OCI-LY7 (cell line): ENCODE data around the gene ZNF106. TPM values are rescaled to one million over a fixed set of nuclear protein-coding genes. Genes with fewer than 3 reads are reported as not detected.

Source experiments
- BruUV-seq: library from RNA; stranded (reverse); fragments of 400-500 nt; replicated peaks from 2 replicates; lab custom pipeline; 2021; lab: Mats Ljungman, UMichigan
- CTCF ChIA-PET: fragments of 300-600 bp; sonication (Branson Sonifier 250); formaldehyde crosslinking; loops from one replicate; lab custom pipeline; 2022; ENCODE audit warnings: antibody characterized with exemption; ENCODE audit not compliant: unreplicated experiment; lab: Charles Lee
- POLR2A ChIA-PET: fragments of 300-600 bp; sonication (Branson Sonifier 250); formaldehyde crosslinking; loops from one replicate; lab custom pipeline; 2022; ENCODE audit warnings: antibody characterized with exemption; lab: Charles Lee
- DNase-seq: peaks from one replicate; pipeline ENCODE4 v3.0.0-alpha.2; 2015; ENCODE audit warnings: low spot score
- H2AFZ ChIP-seq: fragments of 200-600 bp; sonication (generic), shearing (Covaris generic); 2 replicates; pipeline ENCODE4 v1.6.1; 2014; ENCODE audit warnings: mild to moderate bottlenecking, antibody characterized with exemption, low read length, moderate library complexity
- H3K27ac ChIP-seq: fragments of 200-600 bp; sonication (generic); 2 replicates; pipeline ENCODE4 v1.5.1; 2014; ENCODE audit warnings: mixed run types, low read depth, mild to moderate bottlenecking, moderate library complexity, low read length, inconsistent platforms; ENCODE audit not compliant: poor library complexity, severe bottlenecking
- H3K36me3 ChIP-seq: fragments of 200-600 bp; sonication (generic); 2 replicates; pipeline ENCODE4 v1.6.1; 2014; ENCODE audit warnings: mild to moderate bottlenecking, antibody characterized with exemption, low read length, moderate library complexity, mixed read lengths; ENCODE audit not compliant: insufficient read depth
- H3K4me1 ChIP-seq: fragments of 200-600 bp; sonication (generic); 2 replicates; pipeline ENCODE4 v1.5.1; 2014; ENCODE audit warnings: mild to moderate bottlenecking, low read length; ENCODE audit not compliant: insufficient read depth, poor library complexity, severe bottlenecking
- H3K4me2 ChIP-seq: fragments of 200-600 bp; sonication (generic); 2 replicates; pipeline ENCODE4 v1.6.1; 2014; ENCODE audit warnings: mild to moderate bottlenecking, low read length
- H3K4me3 ChIP-seq: fragments of 200-600 bp; sonication (generic); 2 replicates; pipeline ENCODE4 v1.5.1; 2014; ENCODE audit warnings: mild to moderate bottlenecking, low read depth, low read length; ENCODE audit not compliant: poor library complexity, severe bottlenecking
- H3K79me2 ChIP-seq: fragments of 200-600 bp; sonication (generic); 2 replicates; pipeline ENCODE4 v1.6.1; 2016; ENCODE audit warnings: low read depth, mild to moderate bottlenecking, low read length, moderate library complexity, mixed read lengths; ENCODE audit not compliant: insufficient read depth
- H3K9me2 ChIP-seq: fragments of 200-600 bp; sonication (generic); 2 replicates; pipeline ENCODE4 v1.6.1; 2016; ENCODE audit warnings: mild to moderate bottlenecking, low read length, mixed read lengths; ENCODE audit not compliant: insufficient read depth
- H3K9me3 ChIP-seq: fragments of 200-600 bp; sonication (generic); 2 replicates; pipeline ENCODE4 v1.6.1; 2014; ENCODE audit warnings: mild to moderate bottlenecking, mixed run types, low read length, mixed read lengths
- H4K20me1 ChIP-seq: fragments of 200-600 bp; sonication (generic); 2 replicates; pipeline ENCODE4 v1.6.1; 2014; ENCODE audit warnings: mild to moderate bottlenecking, antibody characterized with exemption, low read length, moderate library complexity, mixed read lengths; ENCODE audit not compliant: insufficient read depth
- CTCF ChIP-seq: fragments of 200-600 bp; sonication (generic); conservative IDR thresholded peaks from 2 replicates; pipeline ENCODE4 v1.5.1; 2014; ENCODE audit warnings: mild to moderate bottlenecking, antibody characterized with exemption, low read length, moderate library complexity, mixed read lengths
- EZH2phosphoT487 ChIP-seq: fragments of 200-600 bp; sonication (generic); IDR thresholded peaks from 2 replicates; pipeline ENCODE4 v1.6.1; 2018; ENCODE audit warnings: low read depth, borderline replicate concordance, mild to moderate bottlenecking, mixed run types, antibody characterized with exemption, low read length, moderate library complexity, mixed read lengths
- intact Hi-C: fragments of 100-400 bp; cut with micrococcal nuclease; formaldehyde crosslinking; loops from one replicate; pipeline ENCODE4 v1.10.0; 2022; ENCODE audit not compliant: unreplicated experiment
- total RNA-seq, 2 experiments: library from RNA; depleted of rRNA in 1 of 2; stranded (reverse); fragments of >200 nt in 1 of 2; shearing (Covaris generic) in 1 of 2; gene quantifications; 2 replicates each; pipeline ENCODE4 v1.2.3, GENCODE V29; 2014 to 2022

Gene ZNF106
- total RNA-seq, 2 experiments from 2014 or later, result 30.5 to 66.4 TPM

- BruUV-seq, result no TSS peak
- POLR2A ChIA-PET, result interaction anchor here (0.7 kb wide), 1 partner anchor 528 kb away, joined by 3 read pairs; no protein-coding TSS in a partner anchor
- CTCF ChIA-PET, result interaction anchor here (0.7 kb wide), 1 partner anchor 112 kb away, joined by 3 read pairs; no protein-coding TSS in a partner anchor
- no peak overlapping the region for H3K4me2 ChIP-seq
- TF ChIP-seq CTCF (no peak), EZH2phosphoT487 (no peak)
- H3K79me2 ChIP-seq, result no peaks in the 10 kb centered on the region
- peaks cover 13% of the 10 kb centered on the region for H3K4me1 ChIP-seq
- no peak overlapping the region for H3K4me3 ChIP-seq
- 0 out of 2 replicates have a peak, but pooled peaks cover 4% of the 10 kb centered on the region for H3K9me3 ChIP-seq
- H3K27ac ChIP-seq, result no peak overlapping the region
- no peak overlapping the region for H2AFZ ChIP-seq
- H3K9me2 ChIP-seq, result no peaks in the 10 kb centered on the region
- H3K36me3 ChIP-seq, result no peaks in the 10 kb centered on the region; the same call in 1 of the 2 replicates
- intact Hi-C loops, result no loop called here
- DNase-seq, result no peak
- H4K20me1 ChIP-seq, result no peaks in the 10 kb centered on the region
Observed at GRCh38 chr15:42364529-42364928, 126.4 kb downstream of the ZNF106 start.

- no TSS peak for BruUV-seq
- Histone ChIP-seq H3K27ac (no peak overlapping the region), H3K9me2 (no peaks in the 10 kb centered on the region), H3K4me3 (no peak overlapping the region), H3K9me3 (0 out of 2 replicates have a peak, but pooled peaks cover 4% of the 10 kb centered on the region), H2AFZ (no peak overlapping the region), H4K20me1 (no peaks in the 10 kb centered on the region), H3K79me2 (no peaks in the 10 kb centered on the region), H3K4me1 (peaks cover 15% of the 10 kb centered on the region), H3K36me3 (no peaks in the 10 kb centered on the region; the same call in 1 of the 2 replicates), H3K4me2 (no peak overlapping the region)
- TF ChIP-seq CTCF (no peak), EZH2phosphoT487 (no peak)
- DNase-seq, result no peak
- ChIA-PET CTCF (no interaction called here), POLR2A (no interaction called here)
- intact Hi-C loops, result no loop called here
Observed at GRCh38 chr15:42363942-42364341, 127.0 kb downstream of the ZNF106 start.

GRCh38 chr15:42363487-42363886, 127.5 kb downstream of the ZNF106 start:
- POLR2A ChIA-PET, result no interaction called here
- TF ChIP-seq EZH2phosphoT487 (no peak), CTCF (no peak)
- H3K4me2 ChIP-seq, result no peak overlapping the region

More at GRCh38 chr15:42363487-42363886, 127.5 kb downstream of the ZNF106 start:
- Histone ChIP-seq H3K9me3 (0 out of 2 replicates have a peak, but pooled peaks cover 1% of the 10 kb centered on the region), H3K4me3 (no peak overlapping the region), H3K79me2 (no peaks in the 10 kb centered on the region), H3K4me1 (peaks cover 15% of the 10 kb centered on the region), H3K27ac (no peak overlapping the region), H3K9me2 (no peaks in the 10 kb centered on the region), H2AFZ (no peak overlapping the region), H3K36me3 (no peaks in the 10 kb centered on the region), H4K20me1 (no peaks in the 10 kb centered on the region)
- no TSS peak for BruUV-seq
- CTCF ChIA-PET, result no interaction called here
- intact Hi-C loops, result no loop called here
- DNase-seq, result no peak
